ENCODE measurements around the gene FGF3. TPM values are rescaled to one million over a fixed set of nuclear protein-coding genes. Genes with fewer than 3 reads are reported as not detected.

Gene FGF3
- total RNA-seq: not detected

DNA sequence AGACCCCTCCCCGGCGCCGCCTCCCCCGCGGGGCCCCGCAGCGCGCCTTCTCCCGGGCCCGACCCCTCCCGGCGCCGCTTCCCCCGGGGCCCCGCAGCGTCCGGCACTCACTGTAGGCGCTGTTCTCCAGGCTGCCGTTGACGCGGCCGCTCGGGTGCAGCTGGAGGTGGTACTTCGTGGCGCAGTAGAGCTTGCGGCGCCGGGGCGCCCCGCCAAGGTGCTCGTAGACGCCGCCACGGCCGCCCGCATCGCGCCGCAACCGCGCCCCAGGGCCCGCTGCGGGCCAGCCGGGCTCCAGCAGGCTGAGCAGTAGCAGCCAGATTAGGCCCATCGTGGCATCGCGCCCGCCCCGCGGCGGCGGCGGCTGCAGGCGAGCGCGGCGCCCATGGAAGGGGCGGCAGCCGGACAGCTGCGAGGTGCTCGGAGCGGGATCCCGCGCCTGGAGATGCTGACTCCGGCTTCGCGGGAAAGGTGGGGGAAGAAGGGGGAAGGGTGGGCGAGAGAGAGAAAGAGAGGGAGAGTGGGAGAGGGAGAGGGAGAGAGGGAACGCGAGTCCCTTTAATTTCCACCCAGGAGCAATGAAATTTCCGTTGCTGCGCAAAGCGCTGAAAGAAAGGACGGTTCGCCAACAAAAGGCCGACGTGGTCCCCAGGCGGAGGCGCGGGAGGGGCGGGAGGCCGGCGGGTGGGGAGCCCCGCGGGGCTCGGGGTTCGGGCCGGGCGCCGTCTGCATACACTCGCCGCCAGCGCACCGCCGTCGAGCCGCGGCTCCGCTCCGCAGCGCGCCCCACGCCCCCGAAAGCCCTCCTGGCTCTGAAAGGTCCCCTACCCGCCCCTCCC is at the start of gene FGF3:
FGF3 (minus strand) TSS at position 814 of the 839 bp plus-strand sequence; CDS start at position 331, 483 bp downstream.
- Mint-ChIP-seq H3K27ac (no peak within 1 kb of the TSS), H3K4me1 (no peaks in the 10 kb centered on the region), H3K36me3 (ENCODE audit: low read depth) (no peaks in the 10 kb centered on the region), H3K27me3 (peaks cover 33% of the 10 kb centered on the region), H3K9me3 (ENCODE audit: low read depth) (no peaks in the 10 kb centered on the region), H3K4me3 (no peak within 1 kb of the TSS)
- no peak for DNase-seq
- ATAC-seq: no peak
- ChIA-PET CTCF (interaction anchor here (0.7 kb wide), 1 partner anchor 30 kb away, joined by 3 read pairs; no protein-coding TSS in a partner anchor), POLR2A (no interaction called here)
- intact Hi-C loops (cut with DNase I, micrococcal nuclease): loop anchor here in 1 of 2 experiments (5.0 kb wide), 2 partner anchors 117 to 182 kb away; partner anchors contain the start of gene FGF19

DNA sequence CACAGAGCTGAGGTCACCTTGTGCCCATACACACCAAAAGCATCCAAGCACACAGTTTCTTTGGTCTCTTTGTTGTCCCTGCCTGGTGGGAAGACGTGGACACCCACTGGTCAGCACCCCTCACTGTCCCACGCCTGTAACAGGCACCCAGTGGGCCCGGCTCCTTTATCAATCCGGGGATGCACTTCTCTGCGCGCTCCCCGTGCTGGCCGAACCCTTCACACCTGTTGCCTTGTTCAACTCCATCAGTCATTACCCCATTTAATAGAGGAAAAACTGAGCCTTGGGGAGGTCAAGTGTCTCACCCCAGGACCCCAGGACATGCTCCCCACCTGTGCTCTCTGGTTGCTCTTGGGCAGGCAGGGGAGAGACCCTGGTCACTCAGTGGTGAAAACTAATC is 49.7 kb upstream of the FGF3 start:
- intact Hi-C loops (cut with DNase I, micrococcal nuclease): no loop called here
- peaks cover 17% of the 10 kb centered on the region for H3K27me3 Mint-ChIP-seq
- DNase-seq (no peak), ATAC-seq (no peak)
- H3K9me3 Mint-ChIP-seq (ENCODE audit: low read depth): no peaks in the 10 kb centered on the region
- CTCF ChIA-PET: interaction anchor here (0.8 kb wide), 1 partner anchor 184 kb away, joined by 3 read pairs; no protein-coding TSS in a partner anchor
- H3K27ac Mint-ChIP-seq: no peak overlapping the region
- H3K4me1 Mint-ChIP-seq: no peaks in the 10 kb centered on the region
- POLR2A ChIA-PET: no interaction called here
- H3K36me3 Mint-ChIP-seq (ENCODE audit: low read depth): no peaks in the 10 kb centered on the region
- H3K4me3 Mint-ChIP-seq: no peak overlapping the region

DNA sequence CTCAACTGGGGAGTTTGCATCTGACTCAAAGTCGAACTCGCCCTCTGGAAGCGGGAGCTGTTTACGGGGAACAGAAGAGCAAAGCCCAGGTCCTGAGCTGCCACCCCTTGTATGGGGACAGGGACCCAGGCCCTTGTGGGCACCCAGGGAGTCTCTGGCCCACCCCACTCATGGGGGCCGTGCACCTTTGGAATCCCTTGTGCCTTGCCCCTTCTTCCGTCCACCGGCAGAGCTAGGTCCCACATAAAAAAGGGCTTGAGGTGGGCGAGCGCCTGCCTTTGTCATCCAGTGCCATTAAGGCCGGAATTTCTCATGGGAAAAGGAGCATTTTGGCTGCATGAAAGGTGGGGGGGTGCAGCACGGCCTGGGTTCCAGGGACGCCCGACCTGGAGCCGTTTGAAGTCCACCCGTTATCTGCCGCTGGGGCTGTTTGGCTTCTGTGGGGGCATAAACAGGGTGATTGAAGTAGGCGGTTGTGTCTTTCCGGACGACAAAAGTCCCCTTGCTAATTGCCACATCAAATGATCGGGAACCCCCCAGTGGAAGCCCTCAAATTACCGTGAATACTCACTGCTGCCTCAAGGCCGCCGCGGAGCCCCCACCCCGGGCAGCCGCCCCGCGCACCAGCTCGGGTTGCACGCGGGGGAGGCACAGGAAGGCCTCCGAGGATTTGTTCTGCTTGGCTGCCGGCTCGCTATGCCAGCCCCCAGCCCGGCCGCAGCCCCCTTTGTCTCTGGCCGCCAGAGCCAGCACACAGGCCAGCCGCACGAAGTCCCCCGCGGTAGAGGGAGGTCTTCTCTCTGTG is 49.0 kb upstream of the FGF3 start:
- no peaks in the 10 kb centered on the region for H3K9me3 Mint-ChIP-seq (ENCODE audit: low read depth)
- ATAC-seq (no peak), DNase-seq (no peak)
- CTCF ChIA-PET: interaction anchor here (0.8 kb wide), 1 partner anchor 184 kb away, joined by 3 read pairs; no protein-coding TSS in a partner anchor
- H3K36me3 Mint-ChIP-seq (ENCODE audit: low read depth): no peaks in the 10 kb centered on the region
- intact Hi-C loops (cut with DNase I, micrococcal nuclease): no loop called here
- H3K4me1 Mint-ChIP-seq: no peaks in the 10 kb centered on the region
- H3K4me3 Mint-ChIP-seq: no peak overlapping the region
- POLR2A ChIA-PET: no interaction called here
- H3K27me3 Mint-ChIP-seq: peaks cover 19% of the 10 kb centered on the region
- no peak overlapping the region for H3K27ac Mint-ChIP-seq

DNA sequence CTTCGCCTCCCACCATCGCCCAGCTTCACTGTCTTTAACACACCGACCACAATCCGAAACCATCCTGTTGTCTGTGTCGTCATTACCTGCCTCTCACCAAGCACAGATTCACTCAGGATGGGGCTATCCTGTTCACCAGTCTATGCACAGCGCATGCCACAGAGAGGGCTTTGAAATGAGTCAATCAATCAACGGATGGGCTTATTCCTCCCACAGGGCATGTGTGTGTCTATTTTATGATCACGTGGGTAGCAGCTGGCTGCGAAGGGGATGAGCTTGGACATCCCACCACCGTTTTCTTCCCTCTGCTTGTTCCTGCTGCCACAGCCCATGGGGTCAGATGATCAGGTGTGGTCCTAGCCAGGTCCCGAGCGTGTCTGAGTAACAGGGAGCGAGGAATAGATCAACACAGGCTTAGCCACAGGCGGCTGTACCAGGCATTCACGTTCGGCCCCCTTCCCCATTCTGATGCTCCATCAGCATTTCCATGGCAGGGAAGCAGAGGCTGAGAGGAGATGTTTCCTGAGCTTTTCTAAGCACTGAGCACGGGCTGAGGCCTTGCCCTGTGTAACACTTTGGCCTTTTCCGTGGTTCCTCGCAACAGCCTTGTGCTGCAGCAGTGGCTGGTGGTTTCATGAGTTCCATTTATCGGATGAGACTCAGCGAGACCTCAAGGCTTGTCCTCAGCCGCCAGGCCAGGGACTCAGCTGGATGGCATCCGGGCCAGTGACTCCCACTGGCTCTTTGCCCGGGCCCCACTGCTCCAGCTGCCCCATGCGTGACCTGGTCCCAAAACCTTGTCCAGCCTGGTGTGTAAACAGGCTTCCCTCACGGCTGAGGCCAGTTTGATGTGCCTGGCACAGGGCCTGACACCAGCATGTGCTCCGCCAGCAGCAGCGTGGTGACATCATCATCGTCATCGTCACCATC is 48.1 kb upstream of the FGF3 start:
- POLR2A ChIA-PET: no interaction called here
- Mint-ChIP-seq H3K36me3 (ENCODE audit: low read depth) (no peaks in the 10 kb centered on the region), H3K27me3 (peaks cover 19% of the 10 kb centered on the region), H3K4me3 (no peak overlapping the region), H3K27ac (no peak overlapping the region), H3K4me1 (no peaks in the 10 kb centered on the region), H3K9me3 (ENCODE audit: low read depth) (no peaks in the 10 kb centered on the region)
- intact Hi-C loops (cut with DNase I, micrococcal nuclease): no loop called here
- no peak for DNase-seq
- CTCF ChIA-PET: interaction anchor here (1.3 to 1.4 kb wide), 2 partner anchors 11 to 22 kb away, joined by 3 read pairs; no protein-coding TSS in a partner anchor
- no peak for ATAC-seq

DNA sequence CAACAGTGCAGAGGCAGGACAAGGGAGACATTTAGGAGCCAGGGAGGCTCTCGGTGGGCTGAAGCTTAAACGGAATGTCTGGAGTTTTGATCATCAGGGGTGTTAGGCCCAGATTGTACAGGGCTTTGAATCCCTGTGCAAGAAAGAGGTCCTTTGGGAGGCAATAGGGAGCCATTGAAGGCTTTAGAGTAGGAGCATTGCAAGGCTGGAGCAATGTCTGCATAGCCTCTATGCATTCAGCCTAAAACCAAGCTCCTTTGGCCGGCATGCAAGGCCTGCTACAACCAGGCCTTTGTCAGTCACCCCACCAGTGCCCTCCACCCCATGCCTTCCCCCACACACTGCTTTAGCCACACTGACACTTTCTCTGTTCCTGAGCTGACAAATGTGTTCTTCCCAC is 47.4 kb upstream of the FGF3 start:
- POLR2A ChIA-PET: no interaction called here
- Mint-ChIP-seq H3K4me1 (no peaks in the 10 kb centered on the region), H3K36me3 (ENCODE audit: low read depth) (no peaks in the 10 kb centered on the region), H3K9me3 (ENCODE audit: low read depth) (no peaks in the 10 kb centered on the region), H3K4me3 (no peak overlapping the region), H3K27me3 (peaks cover 19% of the 10 kb centered on the region), H3K27ac (no peak overlapping the region)
- intact Hi-C loops (cut with DNase I, micrococcal nuclease): no loop called here
- no peak for DNase-seq
- ATAC-seq: no peak
- CTCF ChIA-PET: interaction anchor here (1.3 to 1.4 kb wide), 2 partner anchors 10 to 23 kb away, joined by 3 read pairs; no protein-coding TSS in a partner anchor

DNA sequence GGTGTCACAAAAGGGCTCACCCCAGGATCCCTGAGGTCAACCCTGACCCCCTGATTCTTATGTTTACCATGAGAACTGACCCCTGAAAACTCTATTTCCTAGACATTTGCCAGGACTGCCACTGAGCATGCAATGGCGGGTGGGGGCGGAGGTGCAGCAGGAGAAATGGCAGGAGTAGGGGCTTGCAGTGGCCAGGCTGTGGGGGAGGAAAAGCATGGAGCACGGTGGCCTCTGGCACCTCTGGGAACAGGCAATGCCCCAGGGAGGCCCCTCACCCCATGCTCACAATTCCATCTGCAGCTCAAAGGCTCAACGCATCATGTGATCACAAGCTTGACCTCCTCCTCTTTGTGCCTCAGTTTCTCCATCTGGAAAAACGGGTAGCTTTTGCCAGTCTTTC is 46.5 kb upstream of the FGF3 start:
- no peaks in the 10 kb centered on the region for H3K4me1 Mint-ChIP-seq
- POLR2A ChIA-PET: no interaction called here

DNA sequence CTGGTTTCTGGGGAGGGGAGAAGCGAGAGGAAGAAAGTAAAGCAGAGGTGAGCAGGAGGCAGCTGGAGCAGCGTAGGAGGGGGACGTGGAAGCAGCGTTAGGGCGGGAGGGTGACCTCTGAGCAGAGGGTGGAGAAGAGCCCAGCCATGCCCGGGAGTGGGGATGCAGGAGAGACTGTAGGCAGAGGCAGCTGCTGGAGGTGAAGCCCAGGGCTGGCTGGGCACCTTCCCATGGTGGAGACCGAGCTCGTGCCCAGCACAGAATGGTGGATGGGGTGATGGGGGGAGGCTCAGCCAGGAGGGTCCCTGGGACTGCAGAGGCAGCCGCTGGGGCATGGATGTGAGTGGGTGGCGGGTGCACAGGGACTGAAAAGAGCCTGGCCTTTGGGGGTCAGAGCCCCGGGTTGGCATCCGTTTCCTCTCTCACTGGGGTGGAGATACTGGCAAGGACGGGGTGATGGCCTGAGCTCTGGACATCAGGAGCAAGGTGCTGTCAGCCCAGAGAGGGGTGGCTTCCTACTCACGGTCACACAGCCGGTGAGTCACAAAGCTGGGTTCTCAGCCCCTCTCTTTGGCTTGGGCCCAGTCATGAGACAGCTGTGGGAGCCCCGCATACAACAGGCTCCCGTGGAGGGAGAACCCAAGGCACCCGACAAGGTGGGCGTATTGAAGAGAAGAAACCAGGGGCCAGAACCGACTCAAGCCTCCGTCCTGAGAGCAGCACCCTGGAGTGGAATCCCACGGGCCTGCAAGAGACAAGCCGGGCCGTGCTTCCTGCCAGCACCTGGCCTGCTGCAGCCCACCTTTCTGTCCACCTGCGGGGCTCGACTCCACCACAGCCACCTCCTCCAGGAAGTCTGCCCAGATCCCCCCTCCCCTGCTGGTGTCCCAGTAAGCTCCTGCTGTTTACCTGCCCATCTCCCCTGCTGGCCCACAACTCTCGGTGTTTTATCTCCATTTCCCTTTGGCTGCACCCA is 45.8 kb upstream of the FGF3 start:
- H3K27me3 Mint-ChIP-seq: peaks cover 23% of the 10 kb centered on the region

More for the DNA sequence above, 46.5 kb upstream of the FGF3 start:
- Mint-ChIP-seq H3K36me3 (ENCODE audit: low read depth) (no peaks in the 10 kb centered on the region), H3K27me3 (peaks cover 19% of the 10 kb centered on the region), H3K9me3 (ENCODE audit: low read depth) (no peaks in the 10 kb centered on the region), H3K27ac (no peak overlapping the region), H3K4me3 (no peak overlapping the region)
- CTCF ChIA-PET: interaction anchor here (0.6 to 1.4 kb wide), 2 partner anchors 24 to 214 kb away, joined by 3 read pairs; no protein-coding TSS in a partner anchor
- intact Hi-C loops (cut with DNase I, micrococcal nuclease): no loop called here
- ATAC-seq: no peak
- no peak for DNase-seq

DNA sequence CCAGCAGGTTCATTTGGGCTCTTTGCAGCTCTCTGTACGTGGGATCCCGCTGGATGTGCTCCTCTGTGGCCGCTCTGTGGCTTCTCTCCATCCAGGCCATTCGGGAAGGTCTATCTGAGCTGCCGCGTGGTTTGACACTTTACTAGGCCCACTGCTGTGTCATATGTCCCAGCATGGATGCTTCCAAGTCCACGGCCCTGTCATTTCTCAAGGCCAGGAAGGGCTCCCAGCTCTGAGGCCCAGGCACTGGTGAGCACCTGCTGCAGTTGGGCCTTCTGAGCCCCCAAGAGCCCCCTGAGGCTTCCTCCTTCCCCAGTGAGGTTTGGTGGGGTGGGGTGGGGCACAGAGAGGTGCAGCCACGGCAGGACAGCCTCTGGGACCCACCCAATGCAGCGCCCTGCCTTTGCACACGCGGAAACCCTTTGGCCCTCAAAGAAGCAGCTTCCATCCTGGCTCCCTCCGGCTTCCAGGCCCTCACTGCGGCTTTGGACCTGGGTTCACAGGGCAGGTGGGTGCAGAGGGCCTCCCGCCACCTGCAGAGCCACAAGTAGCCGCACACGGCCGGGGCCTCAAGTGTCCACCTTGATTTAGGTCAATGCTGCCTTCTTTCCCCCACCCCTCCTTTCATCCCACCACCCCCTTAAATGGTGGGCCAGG is 44.5 kb upstream of the FGF3 start:
- Mint-ChIP-seq H3K36me3 (ENCODE audit: low read depth) (no peaks in the 10 kb centered on the region), H3K27ac (no peak overlapping the region), H3K27me3 (peaks cover 30% of the 10 kb centered on the region), H3K4me1 (no peaks in the 10 kb centered on the region), H3K4me3 (no peak overlapping the region), H3K9me3 (ENCODE audit: low read depth) (no peaks in the 10 kb centered on the region)
- ATAC-seq: no peak
- POLR2A ChIA-PET: no interaction called here
- intact Hi-C loops (cut with DNase I, micrococcal nuclease): no loop called here
- CTCF ChIA-PET: interaction anchor here (0.7 kb wide), 1 partner anchor 209 kb away, joined by 3 read pairs; no protein-coding TSS in a partner anchor
- no peak for DNase-seq

More for the DNA sequence above, 45.8 kb upstream of the FGF3 start:
- ChIA-PET POLR2A (no interaction called here), CTCF (interaction anchor here (0.5 to 0.6 kb wide), 2 partner anchors 15 to 213 kb away, joined by 3 to 7 read pairs; no protein-coding TSS in a partner anchor)
- no peak overlapping the region for H3K27ac Mint-ChIP-seq
- intact Hi-C loops (cut with DNase I, micrococcal nuclease): no loop called here
- H3K4me1 Mint-ChIP-seq: no peaks in the 10 kb centered on the region
- ATAC-seq (no peak), DNase-seq (no peak)
- no peaks in the 10 kb centered on the region for H3K9me3 Mint-ChIP-seq (ENCODE audit: low read depth)
- H3K4me3 Mint-ChIP-seq: no peak overlapping the region
- H3K36me3 Mint-ChIP-seq (ENCODE audit: low read depth): no peaks in the 10 kb centered on the region

DNA sequence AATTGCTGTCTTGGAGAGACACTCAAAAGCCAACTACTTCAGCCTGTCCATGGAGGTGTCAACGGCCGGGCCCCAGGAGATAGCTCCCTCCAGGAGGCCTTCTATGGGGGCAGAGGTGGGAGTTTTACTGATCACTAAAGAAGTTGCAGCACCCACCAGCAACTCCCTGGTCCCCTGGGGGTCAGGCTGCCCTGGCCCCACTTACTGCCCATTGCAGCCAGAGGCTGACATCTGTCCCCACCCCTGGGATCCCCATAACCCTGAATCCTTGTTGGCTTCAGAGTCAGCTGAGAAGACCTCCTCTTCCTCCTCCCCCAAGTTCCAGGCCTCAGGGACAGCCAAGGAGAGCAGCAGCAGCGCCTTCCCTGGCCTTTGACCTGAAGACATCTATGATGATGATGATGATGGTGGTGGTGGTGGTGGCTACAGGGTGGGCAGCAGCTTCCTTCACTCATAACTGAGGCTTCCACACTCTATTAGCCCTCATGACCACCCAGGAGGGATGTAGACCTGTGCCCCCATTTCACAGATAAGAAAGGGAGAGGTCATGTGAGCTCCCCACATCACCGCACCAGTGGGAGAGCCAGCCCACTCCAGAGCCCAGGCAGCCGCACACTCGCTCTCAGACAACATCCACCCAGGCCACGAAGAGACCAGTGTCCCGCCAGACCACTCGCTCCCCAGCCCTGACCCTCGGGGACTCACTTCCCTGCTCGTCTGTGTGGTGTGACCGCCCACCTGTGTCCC is 43.8 kb upstream of the FGF3 start:
- no peaks in the 10 kb centered on the region for H3K9me3 Mint-ChIP-seq (ENCODE audit: low read depth)
- no peak overlapping the region for H3K4me3 Mint-ChIP-seq
- no peak overlapping the region for H3K27ac Mint-ChIP-seq
- no peaks in the 10 kb centered on the region for H3K36me3 Mint-ChIP-seq (ENCODE audit: low read depth)
- POLR2A ChIA-PET: no interaction called here
- CTCF ChIA-PET: interaction anchor here (0.7 to 1.2 kb wide), 2 partner anchors 9 to 210 kb away, joined by 3 read pairs; no protein-coding TSS in a partner anchor
- ATAC-seq (no peak), DNase-seq (no peak)
- H3K27me3 Mint-ChIP-seq: peaks cover 28% of the 10 kb centered on the region
- intact Hi-C loops (cut with DNase I, micrococcal nuclease): no loop called here
- no peaks in the 10 kb centered on the region for H3K4me1 Mint-ChIP-seq

Measured in activated CD4-positive, alpha-beta T cell treated with anti-CD3 and anti-CD28 coated beads for 36 hours (primary cell).